COLO829 (cell line): ENCODE results near the gene CRISPLD2.
A peak's percentile ranks its signal among the peaks of the same experiment; 100 is the strongest.
"Not testable (repeated sequence)": the region's sequence is repeated elsewhere in the genome, so short reads cannot be mapped to it uniquely, and the experiment has no call there.

Experiments
- DNase-seq: peaks from one replicate; pipeline ENCODE4 v3.0.0; 2012; ENCODE audit warnings: low spot score

Gene CRISPLD2

GRCh38 chr16:84931107-84931494 is 111.3 kb downstream of the CRISPLD2 start:
- DNase-seq = no peak

- DNase-seq = no peak
Measured at GRCh38 chr16:84931506-84931905, 111.7 kb downstream of the CRISPLD2 start.

GRCh38 chr16:84932681-84933080 is 112.9 kb downstream of the CRISPLD2 start:
- DNase-seq = no peak

- no peak for DNase-seq
Measured at GRCh38 chr16:84933774-84934631, 114.2 kb downstream of the CRISPLD2 start.

GRCh38 chr16:84937196-84938005 is 117.6 kb downstream of the CRISPLD2 start:
- DNase-seq = no peak

GRCh38 chr16:84938616-84939015 is 118.8 kb downstream of the CRISPLD2 start:
- DNase-seq = not testable (repeated sequence)

GRCh38 chr16:84940670-84941551 is 121.1 kb downstream of the CRISPLD2 start:
- DNase-seq = no peak

- no peak for DNase-seq
Measured at GRCh38 chr16:84941921-84942320, 122.1 kb downstream of the CRISPLD2 start.

- no peak for DNase-seq
Measured at GRCh38 chr16:84942786-84943185, 123.0 kb downstream of the CRISPLD2 start.

- no peak for DNase-seq
Measured at GRCh38 chr16:84943620-84944019, 123.8 kb downstream of the CRISPLD2 start.

- DNase-seq = no peak
Measured at GRCh38 chr16:84947022-84947421, 127.2 kb downstream of the CRISPLD2 start.

- no peak for DNase-seq
Measured at GRCh38 chr16:84947996-84948850, 128.4 kb downstream of the CRISPLD2 start.

- DNase-seq = no peak
Measured at GRCh38 chr16:84948851-84949610, 129.2 kb downstream of the CRISPLD2 start.

GRCh38 chr16:84949772-84950436 is 130.1 kb downstream of the CRISPLD2 start:
- no peak for DNase-seq

GRCh38 chr16:84950906-84951305 is 131.1 kb downstream of the CRISPLD2 start:
- DNase-seq = no peak

- DNase-seq = peak; percentile 47
Measured at GRCh38 chr16:84952335-84953189, 132.8 kb downstream of the CRISPLD2 start.

GRCh38 chr16:84953190-84953746 is 133.5 kb downstream of the CRISPLD2 start:
- DNase-seq = no peak

GRCh38 chr16:84955427-84955826 is 135.6 kb downstream of the CRISPLD2 start:
- no peak for DNase-seq

GRCh38 chr16:84957192-84957591 is 137.4 kb downstream of the CRISPLD2 start:
- DNase-seq = no peak
